Stomach (tissue), 4 donors: Measurements from ENCODE around the gene CCDC170.

ENCODE experiments used
- EP300 ChIP-seq: sonication (generic); formaldehyde crosslinking; IDR thresholded peaks from one replicate; pipeline ENCODE4 v1.6.1; 2017; ENCODE audit warnings: antibody characterized with exemption
- POLR2A ChIP-seq, 4 donors: fragments of 450-650 bp; IDR thresholded peaks; one replicate each; pipeline ENCODE4 v1.6.1; 2016; ENCODE audit warnings: antibody characterized with exemption in 4 of 4, control low read depth in 2 of 4, mild to moderate bottlenecking in 1 of 4, moderate library complexity in 1 of 4
- POLR2AphosphoS5 ChIP-seq, 3 donors: sonication (generic); formaldehyde crosslinking; IDR thresholded peaks; one replicate each; pipeline ENCODE4 v1.6.1; 2016; ENCODE audit warnings: antibody characterized with exemption in 3 of 3
- TF ChIP-seq, protein P1 (sequence below), 7 experiments: fragments of 450-650 bp in 4 of 7; fragments of 200-600 bp in 3 of 7; sonication (generic) in 3 of 7; IDR thresholded peaks; one replicate each; pipeline ENCODE4 v1.5.1; 2016 to 2019; ENCODE audit warnings: antibody characterized with exemption in 7 of 7, control low read depth in 2 of 7, mild to moderate bottlenecking in 1 of 7

DNA sequence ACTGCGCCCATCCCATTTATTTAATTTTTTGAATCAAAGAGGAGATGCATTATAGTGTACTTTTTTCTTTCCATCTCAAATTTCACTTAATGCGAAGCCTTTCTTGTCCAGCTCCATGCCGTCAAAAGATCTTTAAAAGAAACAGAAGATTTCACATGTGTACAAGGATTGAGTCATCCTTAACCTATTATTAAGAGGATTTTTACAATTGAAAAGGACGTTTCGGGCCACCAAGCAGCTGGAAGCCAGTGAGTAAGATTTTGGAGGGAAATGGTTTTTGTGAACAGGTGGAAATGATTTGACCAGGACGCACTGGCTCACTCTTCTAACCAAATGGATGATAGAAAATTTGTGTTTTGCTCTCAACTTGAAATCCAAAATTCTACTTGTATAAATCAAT lies 15.1 kb upstream of the CCDC170 start:
- TF ChIP-seq, protein P1, sequence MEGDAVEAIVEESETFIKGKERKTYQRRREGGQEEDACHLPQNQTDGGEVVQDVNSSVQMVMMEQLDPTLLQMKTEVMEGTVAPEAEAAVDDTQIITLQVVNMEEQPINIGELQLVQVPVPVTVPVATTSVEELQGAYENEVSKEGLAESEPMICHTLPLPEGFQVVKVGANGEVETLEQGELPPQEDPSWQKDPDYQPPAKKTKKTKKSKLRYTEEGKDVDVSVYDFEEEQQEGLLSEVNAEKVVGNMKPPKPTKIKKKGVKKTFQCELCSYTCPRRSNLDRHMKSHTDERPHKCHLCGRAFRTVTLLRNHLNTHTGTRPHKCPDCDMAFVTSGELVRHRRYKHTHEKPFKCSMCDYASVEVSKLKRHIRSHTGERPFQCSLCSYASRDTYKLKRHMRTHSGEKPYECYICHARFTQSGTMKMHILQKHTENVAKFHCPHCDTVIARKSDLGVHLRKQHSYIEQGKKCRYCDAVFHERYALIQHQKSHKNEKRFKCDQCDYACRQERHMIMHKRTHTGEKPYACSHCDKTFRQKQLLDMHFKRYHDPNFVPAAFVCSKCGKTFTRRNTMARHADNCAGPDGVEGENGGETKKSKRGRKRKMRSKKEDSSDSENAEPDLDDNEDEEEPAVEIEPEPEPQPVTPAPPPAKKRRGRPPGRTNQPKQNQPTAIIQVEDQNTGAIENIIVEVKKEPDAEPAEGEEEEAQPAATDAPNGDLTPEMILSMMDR (IDR thresholded peaks at IDR 0.05): no peak
- TF ChIP-seq EP300 (no peak), POLR2A (IDR thresholded peaks at IDR 0.05) (no peak), POLR2AphosphoS5 (IDR thresholded peaks at IDR 0.05) (no peak)
